Measurements from ENCODE around the gene TPSD1.

- TF ChIP-seq CTCF (IDR thresholded peaks at IDR 0.05) = no peak
- TF ChIP-seq POLR2AphosphoS5 (IDR thresholded peaks at IDR 0.05; ENCODE audit: low read depth, low read length) = no peak
- no peak for TF ChIP-seq GABPA (IDR thresholded peaks at IDR 0.05; ENCODE audit: low read depth)
- no peak for TF ChIP-seq NRF1 (IDR thresholded peaks at IDR 0.05; ENCODE audit: low read depth, low read length)
Measured at GRCh38 chr16:1286513-1287094, 30.7 kb downstream of the TPSD1 start.
